ENCODE measurements around the gene EYS.

EYS gene

GRCh38 chr6:64256483-64256882 lies 1450.5 kb downstream of the EYS start:
- Histone ChIP-seq H3K9ac (no peak overlapping the region), H4K20me1 (ENCODE audit: insufficient read depth) (no peaks in the 10 kb centered on the region), H3K27me3 (ENCODE audit: insufficient read depth, low read depth) (no peaks in the 10 kb centered on the region), H3K4me1 (ENCODE audit: low read depth, poor library complexity, severe bottlenecking) (no peaks in the 10 kb centered on the region), H3K36me3 (ENCODE audit: insufficient read depth) (no peaks in the 10 kb centered on the region), H3K4me2 (no peak overlapping the region), H3K27ac (no peak overlapping the region), H3K4me3 (IDR thresholded peaks at IDR 0.05; ENCODE audit: insufficient read depth, low read depth, low read length) (no peak overlapping the region), H2AFZ (ENCODE audit: low read depth) (no peak overlapping the region), H3K79me2 (ENCODE audit: insufficient read depth, low read depth) (no peaks in the 10 kb centered on the region)
- TF ChIP-seq, protein P1, sequence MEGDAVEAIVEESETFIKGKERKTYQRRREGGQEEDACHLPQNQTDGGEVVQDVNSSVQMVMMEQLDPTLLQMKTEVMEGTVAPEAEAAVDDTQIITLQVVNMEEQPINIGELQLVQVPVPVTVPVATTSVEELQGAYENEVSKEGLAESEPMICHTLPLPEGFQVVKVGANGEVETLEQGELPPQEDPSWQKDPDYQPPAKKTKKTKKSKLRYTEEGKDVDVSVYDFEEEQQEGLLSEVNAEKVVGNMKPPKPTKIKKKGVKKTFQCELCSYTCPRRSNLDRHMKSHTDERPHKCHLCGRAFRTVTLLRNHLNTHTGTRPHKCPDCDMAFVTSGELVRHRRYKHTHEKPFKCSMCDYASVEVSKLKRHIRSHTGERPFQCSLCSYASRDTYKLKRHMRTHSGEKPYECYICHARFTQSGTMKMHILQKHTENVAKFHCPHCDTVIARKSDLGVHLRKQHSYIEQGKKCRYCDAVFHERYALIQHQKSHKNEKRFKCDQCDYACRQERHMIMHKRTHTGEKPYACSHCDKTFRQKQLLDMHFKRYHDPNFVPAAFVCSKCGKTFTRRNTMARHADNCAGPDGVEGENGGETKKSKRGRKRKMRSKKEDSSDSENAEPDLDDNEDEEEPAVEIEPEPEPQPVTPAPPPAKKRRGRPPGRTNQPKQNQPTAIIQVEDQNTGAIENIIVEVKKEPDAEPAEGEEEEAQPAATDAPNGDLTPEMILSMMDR (conservative IDR thresholded peaks at IDR 0.05; ENCODE audit: low read depth, low read length), result no peak

- Histone ChIP-seq H3K4me2 (no peak overlapping the region), H4K20me1 (ENCODE audit: insufficient read depth) (no peaks in the 10 kb centered on the region), H3K27me3 (ENCODE audit: insufficient read depth, low read depth) (no peaks in the 10 kb centered on the region), H3K4me3 (IDR thresholded peaks at IDR 0.05; ENCODE audit: insufficient read depth, low read depth, low read length) (no peak overlapping the region), H2AFZ (ENCODE audit: low read depth) (no peak overlapping the region), H3K9ac (no peak overlapping the region), H3K36me3 (ENCODE audit: insufficient read depth) (no peaks in the 10 kb centered on the region), H3K79me2 (ENCODE audit: insufficient read depth, low read depth) (no peaks in the 10 kb centered on the region), H3K27ac (no peak overlapping the region), H3K4me1 (ENCODE audit: low read depth, poor library complexity, severe bottlenecking) (no peaks in the 10 kb centered on the region)
- TF ChIP-seq, protein P1 (conservative IDR thresholded peaks at IDR 0.05; ENCODE audit: low read depth, low read length), result no peak
Measured at GRCh38 chr6:64255000-64255399, 1452.0 kb downstream of the EYS start.

DNA sequence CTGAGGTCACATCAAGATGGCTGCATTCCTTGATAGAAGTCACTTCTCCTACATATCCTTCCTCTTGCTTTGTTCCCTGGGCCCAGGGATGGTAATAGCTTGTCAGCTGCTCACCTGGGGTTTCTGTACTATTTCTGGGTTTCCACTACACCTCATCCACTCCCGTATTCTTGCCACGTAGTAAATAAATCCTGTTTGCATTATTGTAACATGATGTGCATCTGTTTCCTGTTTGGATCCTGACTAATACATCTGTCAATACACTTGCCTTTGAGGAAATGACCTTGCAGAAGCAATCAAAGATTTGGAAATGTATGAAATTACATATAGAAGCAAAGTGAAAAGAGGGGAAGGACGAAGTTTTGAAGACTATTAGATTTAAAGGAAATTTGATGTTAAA lies 1452.5 kb downstream of the EYS start:
- Histone ChIP-seq H3K79me2 (ENCODE audit: insufficient read depth, low read depth) (no peaks in the 10 kb centered on the region), H3K9ac (no peak overlapping the region), H3K36me3 (ENCODE audit: insufficient read depth) (no peaks in the 10 kb centered on the region), H3K27ac (no peak overlapping the region), H4K20me1 (ENCODE audit: insufficient read depth) (no peaks in the 10 kb centered on the region), H2AFZ (ENCODE audit: low read depth) (no peak overlapping the region), H3K27me3 (ENCODE audit: insufficient read depth, low read depth) (no peaks in the 10 kb centered on the region), H3K4me3 (IDR thresholded peaks at IDR 0.05; ENCODE audit: insufficient read depth, low read depth, low read length) (no peak overlapping the region), H3K4me1 (ENCODE audit: low read depth, poor library complexity, severe bottlenecking) (no peaks in the 10 kb centered on the region), H3K4me2 (no peak overlapping the region)
- TF ChIP-seq, protein P1 (conservative IDR thresholded peaks at IDR 0.05; ENCODE audit: low read depth, low read length), result no peak

GRCh38 chr6:64252256-64252655 lies 1454.8 kb downstream of the EYS start:
- H3K79me2 ChIP-seq (ENCODE audit: insufficient read depth, low read depth), result no peaks in the 10 kb centered on the region
- H3K27ac ChIP-seq, result no peak overlapping the region
- no peaks in the 10 kb centered on the region for H3K4me1 ChIP-seq (ENCODE audit: low read depth, poor library complexity, severe bottlenecking)
- no peaks in the 10 kb centered on the region for H3K36me3 ChIP-seq (ENCODE audit: insufficient read depth)
- H3K9ac ChIP-seq, result no peak overlapping the region
- H3K4me3 ChIP-seq (IDR thresholded peaks at IDR 0.05; ENCODE audit: insufficient read depth, low read depth, low read length), result no peak overlapping the region
- H2AFZ ChIP-seq (ENCODE audit: low read depth), result no peak overlapping the region
- no peak overlapping the region for H3K4me2 ChIP-seq
- TF ChIP-seq, protein P1 (conservative IDR thresholded peaks at IDR 0.05; ENCODE audit: low read depth, low read length), result no peak
- no peaks in the 10 kb centered on the region for H4K20me1 ChIP-seq (ENCODE audit: insufficient read depth)
- H3K27me3 ChIP-seq (ENCODE audit: insufficient read depth, low read depth), result no peaks in the 10 kb centered on the region
